AG04449 (cell line): ENCODE measurements around the gene PIP4K2A.

Experiments
- CTCF ChIA-PET: fragments of 350-600 bp; formaldehyde crosslinking; extraction: SDS; loops from one replicate; lab custom pipeline; 2021; ENCODE audit warnings: antibody characterized with exemption; lab: Yijun Ruan, JAX
- POLR2A ChIA-PET: fragments of 400-600, 350-600 bp; formaldehyde crosslinking; extraction: SDS; loops from one replicate; lab custom pipeline; 2020; ENCODE audit warnings: antibody characterized with exemption, inconsistent platforms; lab: Yijun Ruan, JAX
- DNase-seq: peaks from one replicate; pipeline ENCODE4 v3.0.0-alpha.2; 2010; ENCODE audit warnings: low read depth, low spot score
- H3K4me3 ChIP-seq: 2 replicates; pipeline ENCODE4 v1.5.1; 2011; ENCODE audit warnings: low read depth, mild to moderate bottlenecking, control low read depth, low read length
- CTCF ChIP-seq: IDR thresholded peaks from one replicate; pipeline ENCODE4 v1.5.1; 2011; ENCODE audit warnings: mild to moderate bottlenecking, moderate library complexity, low read length, control low read depth, inconsistent platforms; ENCODE audit not compliant: insufficient read depth; ENCODE audit errors: missing control alignments

Gene PIP4K2A

DNA sequence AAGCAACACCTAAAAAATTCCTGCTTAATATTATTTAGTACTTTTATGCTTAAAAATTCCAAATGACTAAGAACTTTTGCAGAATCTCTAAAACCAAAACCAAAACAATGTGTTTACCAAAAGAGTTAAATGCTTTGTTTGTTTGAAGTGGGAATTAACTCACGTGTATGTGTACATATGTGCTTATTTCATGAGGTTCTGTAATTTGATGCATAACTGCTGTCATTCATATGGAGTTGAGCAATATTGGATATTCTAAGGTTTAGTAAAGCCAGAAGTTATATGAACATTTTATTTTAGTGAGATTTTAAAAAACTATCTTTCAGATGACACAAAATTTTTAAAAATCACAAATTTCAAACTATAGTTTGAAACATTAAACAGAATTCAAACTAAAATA lies 157.1 kb downstream of the PIP4K2A start:
- no peak for TF ChIP-seq CTCF
- no peak for DNase-seq
- H3K4me3 ChIP-seq: no peak overlapping the region
- CTCF ChIA-PET: no interaction called here
- POLR2A ChIA-PET: no interaction called here

DNA sequence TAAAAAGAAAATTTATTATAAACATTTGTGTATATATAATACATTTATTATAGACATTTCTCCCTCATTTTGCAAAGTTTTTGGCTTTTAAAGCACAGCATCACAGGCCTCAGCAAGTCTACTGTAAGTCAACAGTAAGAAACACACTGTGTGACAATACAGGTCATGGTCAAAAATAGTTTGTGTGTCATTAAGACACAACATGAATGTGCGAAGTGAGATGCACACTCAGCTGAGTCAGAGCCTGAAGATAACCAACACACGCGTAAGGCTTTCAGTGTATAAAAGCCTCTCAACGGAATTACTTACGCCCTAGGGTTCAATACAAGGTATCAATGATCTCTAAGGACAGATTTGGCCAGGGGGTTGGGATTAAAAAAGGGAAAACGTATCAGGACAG lies 157.6 kb downstream of the PIP4K2A start:
- POLR2A ChIA-PET: no interaction called here
- TF ChIP-seq CTCF: no peak

DNA sequence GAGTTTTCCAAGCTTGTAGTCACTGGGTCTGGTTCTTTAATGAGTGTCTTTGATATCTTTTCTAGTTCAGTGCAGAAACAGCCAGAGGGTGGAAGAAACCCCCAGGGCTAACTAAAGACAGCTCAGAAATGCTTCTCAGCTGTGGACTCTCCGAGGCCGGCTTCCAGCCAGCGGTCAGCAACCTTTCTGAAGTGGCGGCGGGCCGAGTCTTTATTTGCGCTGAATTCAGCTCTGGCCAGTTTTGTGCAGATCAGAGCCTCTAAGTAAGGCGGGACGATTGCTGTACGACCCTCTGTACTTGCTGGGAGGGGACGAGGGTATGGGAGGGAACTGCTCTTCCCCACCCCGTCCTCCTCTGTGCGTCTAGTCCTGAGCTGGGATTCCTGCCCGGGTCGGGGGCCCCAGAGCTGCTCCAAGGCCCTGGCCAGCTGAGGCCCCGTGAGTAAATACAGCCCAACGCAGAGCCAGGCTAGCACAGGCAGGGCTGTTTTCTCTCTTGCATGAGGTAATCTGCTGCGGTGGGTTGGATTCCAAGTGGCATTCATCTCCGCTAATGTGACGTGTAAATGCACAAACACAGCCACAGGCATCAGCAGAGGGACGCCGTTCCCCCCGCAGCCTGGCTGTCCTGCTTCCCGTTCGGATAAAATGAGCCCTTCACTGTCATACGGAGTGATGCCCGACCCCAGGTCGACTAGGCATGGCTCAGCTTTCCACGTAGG lies 159.8 kb downstream of the PIP4K2A start:
- no peak for TF ChIP-seq CTCF
- POLR2A ChIA-PET: interaction anchor here (0.9 kb wide), 1 partner anchor 118 kb away, joined by 5 read pairs; no protein-coding TSS in a partner anchor
- CTCF ChIA-PET: interaction anchor here (1.4 to 1.9 kb wide), 3 partner anchors 19 to 435 kb away, joined by 5 to 9 read pairs (median 6); no protein-coding TSS in a partner anchor
- DNase-seq: peak; percentile 29
- H3K4me3 ChIP-seq: no peak overlapping the region; the same call in 1 of the 2 replicates

More for the DNA sequence above, 157.6 kb downstream of the PIP4K2A start:
- DNase-seq: no peak
- no peak overlapping the region for H3K4me3 ChIP-seq
- CTCF ChIA-PET: no interaction called here

GRCh38 chr10:22553452-22553995 lies 160.9 kb downstream of the PIP4K2A start:
- no peak for DNase-seq
- ChIA-PET POLR2A (no interaction called here), CTCF (interaction anchor here (1.0 to 1.9 kb wide), 3 partner anchors 20 to 436 kb away, joined by 3 to 9 read pairs (median 6); no protein-coding TSS in a partner anchor)
- TF ChIP-seq CTCF: no peak
- no peak overlapping the region for H3K4me3 ChIP-seq

DNA sequence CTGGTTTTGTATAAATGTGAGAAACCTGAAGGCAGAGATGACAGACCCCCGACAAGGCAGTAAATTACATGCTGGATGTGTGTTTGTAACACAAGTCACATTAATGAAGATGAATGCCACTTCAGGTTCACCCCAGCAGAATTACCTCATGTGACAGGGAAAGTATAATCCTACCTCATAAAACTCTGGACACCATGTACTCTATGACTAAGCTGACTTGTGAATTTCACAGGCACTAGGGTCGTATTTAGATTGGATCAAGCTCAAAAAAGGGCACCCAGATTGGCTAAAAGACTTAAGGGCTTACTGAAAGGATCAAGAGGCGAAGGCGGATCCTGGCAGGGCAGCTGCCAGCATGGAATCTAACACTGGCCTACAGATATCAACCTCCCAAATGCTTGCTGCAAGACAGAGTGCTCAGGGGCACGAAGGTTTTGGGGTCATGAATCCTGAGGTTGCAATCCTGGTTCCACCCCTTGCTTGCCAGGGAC lies 161.4 kb downstream of the PIP4K2A start:
- TF ChIP-seq CTCF: no peak
- DNase-seq: peak; percentile 4
- ChIA-PET POLR2A (no interaction called here), CTCF (interaction anchor here (1.0 kb wide), 1 partner anchor 71 kb away, joined by 3 read pairs; no protein-coding TSS in a partner anchor)
- no peak overlapping the region for H3K4me3 ChIP-seq
